Measurements from ENCODE around the gene CTCF. TPM values are rescaled to one million over a fixed set of nuclear protein-coding genes. Genes with fewer than 3 reads are reported as not detected.
"Not testable (repeated sequence)": the region's sequence is repeated elsewhere in the genome, so short reads cannot be mapped to it uniquely, and the experiment has no call there.

Gene CTCF, protein sequence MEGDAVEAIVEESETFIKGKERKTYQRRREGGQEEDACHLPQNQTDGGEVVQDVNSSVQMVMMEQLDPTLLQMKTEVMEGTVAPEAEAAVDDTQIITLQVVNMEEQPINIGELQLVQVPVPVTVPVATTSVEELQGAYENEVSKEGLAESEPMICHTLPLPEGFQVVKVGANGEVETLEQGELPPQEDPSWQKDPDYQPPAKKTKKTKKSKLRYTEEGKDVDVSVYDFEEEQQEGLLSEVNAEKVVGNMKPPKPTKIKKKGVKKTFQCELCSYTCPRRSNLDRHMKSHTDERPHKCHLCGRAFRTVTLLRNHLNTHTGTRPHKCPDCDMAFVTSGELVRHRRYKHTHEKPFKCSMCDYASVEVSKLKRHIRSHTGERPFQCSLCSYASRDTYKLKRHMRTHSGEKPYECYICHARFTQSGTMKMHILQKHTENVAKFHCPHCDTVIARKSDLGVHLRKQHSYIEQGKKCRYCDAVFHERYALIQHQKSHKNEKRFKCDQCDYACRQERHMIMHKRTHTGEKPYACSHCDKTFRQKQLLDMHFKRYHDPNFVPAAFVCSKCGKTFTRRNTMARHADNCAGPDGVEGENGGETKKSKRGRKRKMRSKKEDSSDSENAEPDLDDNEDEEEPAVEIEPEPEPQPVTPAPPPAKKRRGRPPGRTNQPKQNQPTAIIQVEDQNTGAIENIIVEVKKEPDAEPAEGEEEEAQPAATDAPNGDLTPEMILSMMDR
- 62.0 TPM for total RNA-seq

DNA sequence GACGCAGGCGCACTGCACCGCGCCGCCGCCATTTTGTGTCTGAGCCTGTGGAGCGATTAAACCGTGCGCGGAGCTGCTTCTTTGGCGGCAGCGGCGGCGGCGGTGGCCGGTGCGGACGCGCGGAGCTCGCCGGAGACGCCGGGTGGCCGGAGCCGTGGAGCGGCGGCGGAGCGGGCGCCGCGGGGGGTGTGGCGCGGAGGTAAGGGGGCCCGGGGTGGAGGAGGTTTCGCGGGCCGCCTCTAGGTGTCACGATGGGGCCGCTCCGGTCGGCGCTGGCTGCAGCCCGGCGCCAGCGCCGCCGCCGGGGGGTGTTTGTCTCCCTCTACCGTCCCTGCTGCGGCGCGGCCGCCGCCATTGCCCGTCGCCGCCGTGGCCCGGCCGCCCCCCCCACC is at the start of gene CTCF:
TSS of gene CTCF (plus strand) at position 1 of the 392 bp plus-strand sequence. CDS start 48,307 bp downstream, outside the sequence.
- FAIRE-seq, result no peak

DNA sequence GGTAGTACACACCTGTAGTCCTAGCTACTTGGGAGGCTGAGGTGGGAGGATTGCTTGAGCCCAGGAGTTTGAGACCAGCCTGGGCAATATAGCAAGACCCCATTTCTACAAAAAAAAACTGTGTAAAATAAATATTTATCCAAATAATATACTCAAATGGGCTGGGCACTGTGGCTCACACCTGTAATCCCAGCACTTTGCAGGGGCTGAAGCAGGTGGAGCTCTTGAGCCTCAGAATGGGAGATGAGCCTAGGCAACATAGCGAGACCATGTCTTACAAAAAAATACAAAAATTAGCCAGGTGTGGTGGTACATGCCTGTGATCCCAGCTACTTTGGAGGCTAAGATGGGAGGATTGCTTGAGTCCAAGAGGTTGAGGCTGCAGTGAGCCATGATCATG is 48.4 kb upstream of the CTCF start:
- not testable (repeated sequence) for DNase-seq (ENCODE audit: low spot score in 2 of 2); FAIRE-seq

More for the DNA sequence above, at the start of gene CTCF:
- DNase-seq (ENCODE audit: low spot score in 2 of 2), result peak; percentile 78 to 93

DNA sequence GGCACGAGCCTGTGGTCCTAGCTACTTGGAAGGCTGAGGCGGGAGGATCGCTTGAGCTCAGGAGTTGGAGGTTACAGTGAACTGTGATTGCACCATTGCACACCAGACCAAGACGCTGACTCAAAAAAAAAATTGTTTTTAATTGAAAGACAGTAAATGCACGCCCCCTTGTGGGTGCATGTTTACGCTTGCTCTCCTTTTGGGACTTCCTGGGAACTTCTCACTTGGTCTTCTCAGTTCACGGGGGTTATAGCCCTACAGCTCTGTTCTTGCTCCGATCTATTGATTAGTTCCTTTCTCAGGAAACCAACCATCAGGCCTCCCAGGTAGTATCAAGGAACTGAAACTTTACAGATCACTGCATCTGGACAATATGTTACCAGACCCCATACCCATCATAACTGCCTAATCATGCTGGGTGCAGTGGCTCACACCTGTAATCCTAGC is 47.9 kb upstream of the CTCF start:
- DNase-seq (ENCODE audit: low spot score in 2 of 2), result peak in 1 of 2 donors; percentile 42
- FAIRE-seq, result no peak

DNA sequence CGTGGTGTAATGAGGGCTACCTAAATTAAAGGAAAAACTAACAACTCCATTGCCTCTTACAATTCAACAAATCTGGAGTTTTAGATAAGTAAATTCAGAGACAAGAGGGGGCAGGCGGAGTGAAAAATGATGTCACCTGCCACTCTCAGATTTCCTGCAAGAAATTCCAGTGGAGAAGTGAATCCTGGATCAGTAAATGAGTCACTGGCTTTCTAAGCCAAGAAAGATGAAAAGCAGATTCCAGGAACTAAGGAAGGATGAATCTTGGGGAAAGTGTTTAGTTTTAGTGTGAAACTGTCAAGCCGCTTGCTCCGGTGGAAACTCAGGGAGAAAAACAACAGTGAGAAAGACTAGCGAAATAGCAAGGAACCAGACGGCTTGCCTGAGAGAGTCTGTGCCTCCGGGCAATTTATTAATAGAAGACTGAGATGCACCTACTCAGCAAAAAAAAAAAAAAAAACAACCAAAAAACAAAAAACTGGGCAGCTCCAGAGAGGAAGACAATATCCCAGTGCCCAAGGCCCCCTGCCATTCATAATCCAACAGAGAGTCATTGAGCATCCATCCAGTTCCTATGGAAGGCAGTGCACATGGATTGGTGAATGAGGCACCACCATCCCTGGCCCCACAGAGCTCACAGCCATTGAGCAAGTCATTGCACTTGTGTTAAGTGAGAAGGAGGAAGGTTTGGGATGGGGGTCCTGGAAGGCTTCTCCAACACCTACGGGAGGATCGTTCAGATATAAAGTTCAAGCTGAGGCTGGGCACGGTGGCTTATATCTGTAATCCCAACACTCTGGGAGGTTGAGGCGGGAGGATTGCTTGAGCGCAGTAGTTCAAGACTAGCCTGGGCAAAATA is 45.8 kb upstream of the CTCF start:
- FAIRE-seq (no peak), DNase-seq (ENCODE audit: low spot score in 2 of 2) (no peak)

DNA sequence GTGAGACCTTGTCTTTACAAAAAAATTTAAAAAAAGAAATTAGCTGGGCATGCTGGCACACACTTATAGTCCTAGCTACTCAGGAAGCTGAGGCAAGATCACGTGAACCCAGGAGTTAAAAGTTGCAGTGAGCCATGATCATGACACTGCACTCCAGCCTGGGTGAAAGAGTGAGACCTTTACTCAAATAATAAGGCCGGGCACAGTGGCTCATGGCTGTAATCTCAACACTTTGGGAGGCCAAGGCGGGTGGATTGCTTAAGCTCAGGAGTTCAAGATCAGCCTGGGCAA is 45.2 kb upstream of the CTCF start:
- FAIRE-seq, result no peak
- no peak for DNase-seq (ENCODE audit: low spot score in 2 of 2)

DNA sequence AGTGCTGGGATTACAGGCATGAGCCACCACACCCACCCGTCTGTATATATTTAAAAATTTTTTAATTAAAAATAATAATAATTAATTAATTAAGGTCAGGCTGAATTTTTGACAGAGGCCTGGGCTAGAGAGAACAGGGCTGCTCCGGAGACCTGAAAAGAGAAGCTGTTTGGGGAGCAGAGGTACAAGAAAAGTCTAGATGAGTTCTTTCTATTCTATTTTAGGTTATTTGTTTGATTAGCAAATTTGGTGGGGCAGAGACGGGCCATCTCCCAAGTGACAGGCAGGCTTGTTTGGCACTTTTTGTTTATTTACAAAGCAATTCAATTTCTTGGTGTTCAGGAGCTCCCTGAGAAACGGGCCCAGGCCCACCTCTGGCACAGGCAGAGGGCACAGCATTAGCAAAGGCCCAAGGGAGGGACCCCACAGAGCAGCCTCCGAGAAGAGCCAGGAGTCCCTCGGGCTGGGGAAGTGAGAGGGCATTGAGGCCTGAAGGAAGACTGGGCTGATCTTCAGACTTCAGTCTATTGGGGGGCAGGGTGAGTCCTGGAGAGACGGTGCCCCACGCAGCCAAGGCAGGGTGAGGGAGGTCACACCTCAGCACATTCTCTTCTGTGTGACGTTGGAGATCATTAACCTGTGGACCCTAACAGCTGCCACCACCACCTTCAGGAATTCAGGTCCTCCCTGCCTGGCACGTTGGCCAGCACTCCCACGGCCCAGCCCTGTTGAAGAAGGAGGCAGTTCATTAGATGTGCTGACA is 44.5 kb upstream of the CTCF start:
- DNase-seq (ENCODE audit: low spot score in 2 of 2), result no peak
- no peak for FAIRE-seq

DNA sequence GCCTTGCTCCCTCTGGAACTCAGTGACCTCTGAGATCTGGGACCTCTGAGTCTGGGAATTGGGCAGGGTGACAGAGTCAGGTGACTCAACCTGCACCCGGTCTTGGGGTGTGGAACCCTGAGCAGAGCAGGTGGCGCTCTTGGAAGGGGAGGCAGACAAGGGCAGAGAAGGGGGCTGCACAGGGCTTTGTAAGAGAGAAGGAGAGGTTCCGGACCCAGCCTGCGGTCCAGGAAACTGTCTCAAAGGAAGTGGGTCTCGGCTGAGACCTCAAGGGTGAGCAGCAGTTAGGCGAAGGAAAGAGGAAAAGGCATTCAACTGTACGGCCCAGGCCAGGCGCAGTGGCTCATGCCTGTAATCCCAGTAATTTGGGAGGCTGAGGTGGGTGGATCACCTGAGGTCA is 43.6 kb upstream of the CTCF start:
- no peak for DNase-seq (ENCODE audit: low spot score in 2 of 2)

DNA sequence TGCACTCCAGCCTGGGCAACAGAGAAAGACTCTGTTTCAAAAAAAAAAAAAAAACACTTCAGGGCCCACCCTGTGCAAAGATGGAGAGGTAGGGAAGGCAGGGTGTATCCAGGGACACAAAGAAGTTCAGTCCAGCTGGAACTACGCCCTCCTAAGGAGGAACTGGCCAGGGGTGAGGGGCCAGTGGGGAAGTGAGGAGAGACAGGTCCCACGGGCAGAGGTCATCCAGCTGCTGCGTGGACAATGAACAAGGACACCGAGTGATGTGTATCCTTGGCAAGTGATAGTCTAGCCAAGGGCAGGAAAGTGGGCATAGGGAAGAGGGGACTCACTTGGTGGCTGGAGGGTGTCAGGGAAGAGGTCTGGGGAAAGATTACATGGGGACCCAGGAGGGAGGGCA is 43.1 kb upstream of the CTCF start:
- DNase-seq (ENCODE audit: low spot score in 2 of 2), result no peak
- no peak for FAIRE-seq

More for the DNA sequence above, 43.6 kb upstream of the CTCF start:
- no peak for FAIRE-seq

DNA sequence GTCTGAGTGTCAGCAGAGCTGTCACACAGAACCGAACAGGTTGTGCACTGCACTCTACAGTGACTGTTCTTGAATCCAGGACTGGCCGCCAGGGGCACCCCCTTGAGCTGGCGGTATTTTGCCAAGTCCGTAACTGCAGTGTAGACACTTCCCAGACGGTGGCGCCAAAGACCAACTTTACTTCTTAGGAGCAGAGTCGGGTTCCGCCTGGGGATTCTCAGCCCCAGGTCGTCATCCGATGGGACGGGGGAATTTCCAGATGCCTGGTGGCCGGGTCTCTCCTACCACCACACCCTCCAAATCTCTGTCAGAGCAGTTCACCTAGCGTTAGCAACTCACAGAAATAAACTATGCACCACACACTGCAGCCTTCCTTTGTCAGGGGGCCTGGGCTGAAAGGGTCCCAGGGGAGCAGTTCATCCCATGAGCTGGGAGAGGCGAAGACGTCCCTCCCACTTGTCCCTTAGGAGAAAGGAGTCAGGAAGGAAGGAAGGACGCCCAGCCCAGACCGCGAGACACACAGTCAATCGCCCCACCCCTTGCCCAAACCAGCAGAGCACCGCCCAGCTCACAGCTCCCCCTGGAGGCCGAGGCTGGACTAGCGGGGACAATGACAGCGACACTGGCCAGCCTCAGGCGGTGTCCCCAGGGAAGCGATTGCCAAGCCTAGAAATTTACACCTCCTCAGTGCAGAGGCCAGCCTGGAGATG is 41.1 kb upstream of the CTCF start:
- FAIRE-seq (no peak), DNase-seq (ENCODE audit: low spot score in 2 of 2) (peak; percentile 77 to 90)

DNA sequence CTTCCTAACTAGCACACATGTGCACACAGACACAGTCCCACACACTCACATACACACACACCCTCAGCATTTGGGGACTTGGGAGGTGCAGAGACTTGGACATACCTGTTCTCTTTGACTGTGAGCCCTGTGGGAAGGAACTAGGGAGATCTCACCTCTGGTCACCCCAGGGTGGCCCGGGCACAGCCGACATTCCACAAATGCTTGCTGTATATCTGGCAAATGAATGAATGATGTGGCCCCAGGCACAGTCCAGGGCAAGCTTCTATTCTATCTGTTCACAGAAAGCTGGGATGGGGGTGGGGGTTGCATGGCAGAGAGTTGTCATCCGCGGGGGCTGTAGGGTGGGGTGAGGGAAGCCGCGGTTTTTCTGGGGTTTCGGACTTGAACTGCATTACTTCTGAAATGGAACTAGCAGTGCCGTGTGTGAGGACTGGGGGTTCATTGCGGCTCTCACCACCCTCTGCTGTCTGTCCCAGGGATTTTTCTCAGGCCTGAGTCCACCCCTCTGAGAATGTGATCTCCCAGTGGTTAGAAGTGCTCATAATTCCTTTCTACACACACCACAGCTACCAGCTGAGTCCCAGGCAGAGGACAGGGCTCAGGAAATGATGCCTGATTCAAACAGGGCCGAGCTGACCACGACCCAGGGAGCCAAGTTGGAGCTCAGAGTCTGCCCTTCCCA is 37.0 kb upstream of the CTCF start:
- no peak for FAIRE-seq

DNA sequence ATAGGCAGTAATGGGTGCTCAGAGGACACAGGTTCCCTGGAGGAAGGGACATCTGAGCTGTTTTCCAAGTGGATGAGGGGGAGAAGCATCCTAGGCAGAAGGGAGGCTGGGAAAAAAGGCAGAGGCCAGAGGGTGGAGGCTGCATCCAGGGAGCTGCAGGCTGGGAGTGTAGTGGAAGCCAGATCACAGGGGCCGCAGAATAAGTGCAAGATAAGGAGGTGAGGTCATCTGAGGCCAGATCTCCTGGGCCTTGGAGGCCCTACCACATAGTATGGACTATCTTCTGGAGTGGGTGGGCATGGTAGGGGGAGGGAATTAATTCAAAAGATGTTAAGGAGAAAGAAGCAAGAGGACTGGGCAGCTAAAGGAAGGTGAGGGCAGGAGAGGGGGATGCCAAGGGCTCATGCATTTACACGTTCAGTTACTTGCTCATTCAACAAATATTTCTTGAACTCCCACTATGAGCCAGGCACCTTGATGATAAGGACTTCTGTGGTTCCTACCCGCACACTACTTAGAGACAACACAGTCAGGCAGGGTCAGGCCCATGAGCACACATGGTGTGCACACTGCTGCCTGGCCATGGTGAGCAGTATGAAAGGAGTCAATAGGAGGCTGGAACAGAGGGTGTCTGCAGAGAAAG is 36.1 kb upstream of the CTCF start:
- DNase-seq (ENCODE audit: low spot score in 2 of 2) (peak in 1 of 2 donors; percentile 6), FAIRE-seq (no peak)

More for the DNA sequence above, 37.0 kb upstream of the CTCF start:
- DNase-seq (ENCODE audit: low spot score in 2 of 2), result peak in 1 of 2 donors; percentile 10

DNA sequence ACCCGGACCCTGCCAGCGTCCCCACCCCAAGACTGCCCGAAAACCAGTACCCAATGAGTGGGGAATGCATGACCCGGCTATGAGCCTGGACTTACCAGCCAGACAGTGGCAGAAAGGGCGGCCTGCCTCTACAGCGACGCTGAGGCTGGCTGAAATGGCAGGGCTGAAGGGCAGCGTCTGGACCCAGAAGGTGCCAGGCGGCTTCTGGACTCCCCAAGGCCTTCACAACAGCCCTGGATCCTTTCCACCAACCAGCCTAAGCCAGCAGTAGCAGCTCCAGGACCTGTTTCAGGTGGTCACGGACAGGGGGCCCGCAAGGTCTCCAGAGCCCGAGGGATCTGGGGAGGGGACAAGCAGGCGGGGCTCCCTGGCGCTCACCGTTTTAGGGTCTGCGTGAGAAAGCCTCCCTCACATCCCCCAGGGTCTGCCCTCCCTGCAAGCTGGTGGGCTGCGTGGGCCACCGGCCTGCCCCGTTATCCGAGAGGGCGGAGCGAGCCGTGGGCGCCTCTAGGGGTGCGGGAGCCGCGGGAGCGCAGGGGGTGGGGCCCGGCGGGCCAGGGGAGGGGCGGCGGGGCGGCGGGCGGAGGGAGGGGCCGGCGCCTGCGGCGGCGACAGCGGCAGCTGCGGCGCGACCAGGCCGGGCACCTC is 34.0 kb upstream of the CTCF start, which contains the start of gene RIPOR1:
TSS of gene RIPOR1 (plus strand) at position 608 of the 648 bp plus-strand sequence. CDS start 9,618 bp downstream, outside the sequence.
- DNase-seq (ENCODE audit: low spot score in 2 of 2) (peak; percentile 85 to 86), FAIRE-seq (no peak)

DNA sequence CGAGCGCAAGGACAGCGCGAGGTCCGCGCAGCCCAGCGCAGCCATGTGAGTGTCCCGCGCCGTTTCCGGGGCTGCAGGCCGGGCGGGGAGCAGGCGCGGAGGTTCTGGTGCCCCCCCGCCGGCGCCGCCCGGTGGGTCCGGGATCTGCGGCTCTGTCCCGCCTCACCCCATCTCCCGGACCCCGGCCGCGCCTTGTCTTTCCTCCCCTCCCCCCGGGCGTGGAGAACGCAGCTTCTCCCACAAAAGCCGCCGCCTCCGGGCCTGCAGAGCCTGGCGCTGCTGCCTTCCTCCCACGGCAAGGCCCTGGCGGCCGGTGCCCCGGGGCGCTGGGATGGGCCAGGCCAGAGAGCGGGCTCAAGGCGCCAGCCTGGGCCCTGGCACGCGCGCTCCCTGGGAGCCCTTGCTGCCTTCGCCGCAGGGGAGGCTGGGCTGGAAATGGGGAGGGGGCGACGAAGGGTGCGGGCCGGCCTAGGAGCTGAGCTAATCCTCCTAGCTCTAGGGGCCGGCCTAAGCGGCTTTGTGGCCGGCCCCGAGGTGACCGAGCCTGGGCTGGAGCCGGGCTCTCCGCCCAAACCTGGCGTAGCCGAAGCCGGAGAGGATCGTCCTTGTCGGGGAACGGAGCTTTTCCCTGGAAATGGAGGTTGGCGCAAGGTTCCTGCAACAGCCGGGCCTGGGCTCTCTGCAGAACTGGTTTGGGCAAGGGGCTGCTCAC is 33.3 kb upstream of the CTCF start:
- no peak for DNase-seq (ENCODE audit: low spot score in 2 of 2)

DNA sequence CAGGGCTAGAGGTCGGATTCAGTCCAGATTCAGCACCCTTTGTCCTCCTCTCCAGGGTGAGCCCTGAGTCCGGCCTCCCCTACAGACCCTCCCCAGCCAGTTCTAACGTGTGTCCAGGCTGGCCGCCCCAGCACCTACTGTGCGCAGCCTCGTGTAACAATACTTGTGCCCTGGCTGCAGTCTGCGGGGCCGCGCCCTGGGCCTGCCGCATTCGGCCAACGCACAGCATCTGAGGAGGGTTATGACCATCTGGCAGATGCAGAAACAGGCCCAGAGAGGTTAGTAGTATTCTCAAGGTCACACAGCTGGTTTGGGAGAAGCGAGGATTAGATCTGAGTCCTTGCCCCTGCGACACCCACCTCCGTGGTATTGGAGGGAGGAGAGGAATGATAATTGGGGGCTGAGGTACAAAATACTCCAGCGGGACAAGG is 32.7 kb upstream of the CTCF start:
- no peak for FAIRE-seq
- DNase-seq (ENCODE audit: low spot score in 2 of 2), result peak in 1 of 2 donors; percentile 36

More for the DNA sequence above, 33.3 kb upstream of the CTCF start:
- no peak for FAIRE-seq

DNA sequence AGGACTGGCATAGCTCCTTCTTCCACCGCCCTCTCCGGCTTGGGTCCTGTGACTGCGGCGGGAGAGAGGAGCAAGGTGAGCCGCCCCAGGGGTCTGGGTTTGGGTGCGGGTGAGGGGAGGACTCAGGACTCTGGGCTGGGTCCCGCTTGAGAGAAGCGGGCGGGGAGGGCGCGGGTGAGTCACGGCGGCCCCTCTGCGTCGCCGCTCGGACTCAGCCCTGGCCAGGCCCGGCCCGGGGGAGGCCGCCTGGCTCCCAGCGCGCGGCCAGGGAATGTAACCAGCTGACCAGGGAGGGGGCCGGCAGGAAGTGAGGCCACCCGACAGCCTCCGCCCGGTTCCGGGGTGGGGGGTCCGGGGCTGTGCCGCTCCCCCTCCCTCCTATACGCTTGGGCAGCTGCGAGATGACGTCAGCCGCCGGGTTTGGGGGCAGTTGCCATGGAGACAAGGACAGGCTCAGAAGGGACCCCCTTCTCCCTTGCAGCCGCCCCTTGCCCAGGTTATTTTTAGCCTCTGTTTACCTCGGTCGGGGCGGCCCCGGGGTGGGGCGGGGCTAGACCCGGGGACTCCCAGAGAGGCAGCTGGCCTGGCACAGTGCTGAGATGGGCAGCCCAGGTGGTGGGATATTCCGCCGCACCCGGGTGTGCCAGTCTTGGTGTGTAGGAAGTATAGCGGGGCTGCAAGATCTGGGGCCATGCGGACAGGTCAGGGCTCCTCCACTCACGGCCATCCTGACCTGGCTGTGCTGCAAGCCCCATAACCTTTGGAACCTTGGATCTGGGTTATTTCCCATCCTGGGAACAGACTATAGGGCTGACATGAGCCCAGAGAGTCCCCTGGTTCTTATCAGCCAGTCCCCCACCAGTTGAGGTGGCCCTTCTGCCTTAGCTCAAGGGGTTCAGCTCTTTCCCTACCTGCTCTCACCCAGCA is 32.0 kb upstream of the CTCF start:
- FAIRE-seq (no peak), DNase-seq (ENCODE audit: low spot score in 2 of 2) (peak; percentile 80 to 91)

DNA sequence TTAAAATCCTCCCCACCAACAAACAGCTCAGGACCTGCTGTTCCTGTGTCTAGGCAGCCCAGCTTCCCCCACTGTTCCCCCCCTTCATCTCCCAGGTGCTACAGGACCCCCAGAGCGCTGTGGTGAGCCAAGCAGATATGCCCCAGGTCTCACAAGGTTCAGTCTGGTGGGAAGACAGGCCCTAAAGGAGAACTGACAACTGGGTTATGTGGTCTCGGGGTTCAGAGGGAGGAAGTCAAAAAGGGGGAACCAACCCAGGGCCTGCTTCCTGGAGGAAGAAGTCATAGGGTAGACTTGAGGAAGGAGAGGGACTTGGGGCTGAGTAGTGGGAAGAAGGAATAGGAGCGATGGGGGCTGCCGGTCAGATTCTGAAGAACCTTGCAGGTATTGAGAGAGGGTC is 31.1 kb upstream of the CTCF start:
- FAIRE-seq, result no peak

More for the DNA sequence above, 31.1 kb upstream of the CTCF start:
- no peak for DNase-seq (ENCODE audit: low spot score in 2 of 2)

Data from frontal cortex (tissue), 4 donors.